GM23248 (cell line): ENCODE measurements around the gene SOCS4. TPM values are rescaled to one million over a fixed set of nuclear protein-coding genes. Genes with fewer than 3 reads are reported as not detected.
A peak's percentile ranks its signal among the peaks of the same experiment; 100 is the strongest.

Source experiments
- DNase-seq: peaks from one replicate; pipeline ENCODE4 v3.0.0-alpha.2; 2015
- H2AFZ ChIP-seq: fragments of 200-600 bp; sonication (generic); 2 replicates; pipeline ENCODE4 v1.6.1; 2016; ENCODE audit warnings: antibody characterized with exemption
- H3F3A ChIP-seq: fragments of 200-600 bp; sonication (generic); 2 replicates; pipeline ENCODE4 v1.6.1; 2016; ENCODE audit warnings: mild to moderate bottlenecking, antibody characterized with exemption, mixed run types; ENCODE audit not compliant: insufficient read depth
- H3K27ac ChIP-seq: fragments of 200-600 bp; sonication (generic); 2 replicates; pipeline ENCODE4 v1.5.1; 2016; ENCODE audit warnings: mild to moderate bottlenecking
- H3K27me3 ChIP-seq: fragments of 200-600 bp; sonication (generic); replicated peaks from 2 replicates; pipeline ENCODE4 v1.6.1; 2016; ENCODE audit warnings: mild to moderate bottlenecking; ENCODE audit not compliant: insufficient read depth
- H3K36me3 ChIP-seq: fragments of 200-600 bp; sonication (generic); 2 replicates; pipeline ENCODE4 v1.6.1; 2016; ENCODE audit warnings: low read depth, mild to moderate bottlenecking
- H3K4me1 ChIP-seq: fragments of 200-600 bp; sonication (generic); 2 replicates; pipeline ENCODE4 v1.6.1; 2016; ENCODE audit warnings: mild to moderate bottlenecking; ENCODE audit not compliant: insufficient read depth
- H3K4me2 ChIP-seq: fragments of 200-600 bp; sonication (generic); one replicate; pipeline ENCODE4 v1.6.1; 2016; ENCODE audit warnings: mild to moderate bottlenecking; ENCODE audit not compliant: unreplicated experiment
- H3K4me3 ChIP-seq: fragments of 200-600 bp; sonication (generic); 2 replicates; pipeline ENCODE4 v1.5.1; 2016; ENCODE audit warnings: mild to moderate bottlenecking
- H3K79me2 ChIP-seq: fragments of 200-600 bp; sonication (generic); 2 replicates; pipeline ENCODE4 v1.6.1; 2016; ENCODE audit warnings: mild to moderate bottlenecking; ENCODE audit not compliant: insufficient read depth
- H3K9ac ChIP-seq: fragments of 200-600 bp; sonication (generic); 2 replicates; pipeline ENCODE4 v1.6.1; 2016; ENCODE audit warnings: mild to moderate bottlenecking
- H3K9me2 ChIP-seq: fragments of 200-600 bp; sonication (generic); 2 replicates; pipeline ENCODE4 v1.6.1; 2016; ENCODE audit warnings: mixed run types, mild to moderate bottlenecking, moderate library complexity; ENCODE audit not compliant: insufficient read depth
- H3K9me3 ChIP-seq: fragments of 200-600 bp; sonication (generic); one replicate; pipeline ENCODE4 v1.6.1; 2017; ENCODE audit warnings: low read depth
- H4K20me1 ChIP-seq: fragments of 200-600 bp; sonication (generic); 2 replicates; pipeline ENCODE4 v1.6.0; 2016; ENCODE audit not compliant: insufficient read depth
- EZH2 ChIP-seq: fragments of 200-600 bp; sonication (generic); IDR thresholded peaks from 2 replicates; pipeline ENCODE4 v1.6.1; 2018; ENCODE audit warnings: antibody characterized with exemption, mild to moderate bottlenecking; ENCODE audit not compliant: insufficient read depth, poor library complexity, severe bottlenecking
- EZH2phosphoT487 ChIP-seq: fragments of 200-600 bp; sonication (generic); IDR thresholded peaks from 2 replicates; pipeline ENCODE4 v1.6.1; 2018; ENCODE audit warnings: antibody characterized with exemption, moderate library complexity, mild to moderate bottlenecking, low read depth; ENCODE audit not compliant: insufficient read depth
- WGBS, 2 experiments: methylation state at CpG; one replicate each; pipeline ENCODE4 v1.1.6; 2015 to 2017; ENCODE audit warnings: low lambda C conversion rate in 2 of 2, low coverage in 1 of 2; ENCODE audit errors: missing lambda C conversion rate in 2 of 2; 5-methylcytosine and 5-hydroxymethylcytosine counted together
- in situ Hi-C: fragments of 300-500 bp; cut with MboI; formaldehyde crosslinking; loops from 2 replicates; pipeline ENCODE4 v1.15.0; 2020
- polyA plus RNA-seq: library from polyadenylated mRNA; unstranded; fragments of >200 nt; fragmentation: Nextera tagmentation; extraction: Ambion mirVana; gene quantifications from 2 replicates; pipeline ENCODE4 v1.2.1, GENCODE V29; 2016
- total RNA-seq: library from RNA; depleted of rRNA; stranded (reverse); fragments of >200 nt; shearing (Covaris generic); gene quantifications from 2 replicates; pipeline ENCODE4 v1.2.3, GENCODE V29; 2014

Gene SOCS4
- total and polyA plus RNA-seq, 2 experiments from 2014 or later: 7.7 to 15.7 TPM

DNA sequence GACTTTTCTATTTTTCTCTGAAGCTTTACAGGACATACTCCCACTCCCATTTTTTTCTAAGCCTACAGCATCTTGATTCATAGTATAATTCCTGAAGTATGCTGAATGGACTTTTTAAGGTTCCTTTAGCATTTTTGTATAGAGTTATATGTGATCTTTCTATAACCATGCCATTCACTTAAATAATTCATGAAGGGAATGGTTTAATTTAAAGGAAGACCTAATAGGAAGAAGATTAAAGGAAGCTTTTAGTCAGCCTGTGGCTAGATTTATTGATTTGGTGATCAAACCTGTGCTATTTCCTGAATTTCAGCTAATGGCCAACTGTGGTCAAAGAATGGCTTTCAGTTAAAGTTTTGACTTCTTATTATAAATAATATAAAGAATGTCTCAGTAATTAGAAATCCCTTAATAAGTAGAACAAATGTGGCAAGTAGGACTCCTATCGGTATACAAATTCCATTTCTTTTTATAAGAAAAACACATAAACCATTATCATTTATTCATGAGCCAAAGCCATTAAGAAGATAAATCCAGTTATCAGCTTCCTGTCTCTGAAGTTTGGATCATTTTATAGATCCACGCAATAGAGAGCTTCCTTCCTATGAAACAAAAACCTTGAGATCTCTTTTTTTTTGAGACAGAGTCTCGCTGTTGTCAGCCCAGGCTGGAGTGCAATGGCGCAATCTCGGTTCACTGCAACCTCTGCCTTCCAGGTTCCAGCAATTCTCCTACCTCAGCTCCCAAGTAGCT lies 20.4 kb downstream of the SOCS4 start:
- Histone ChIP-seq H2AFZ (no peak overlapping the region), H3K4me1 (no peaks in the 10 kb centered on the region), H4K20me1 (no peaks in the 10 kb centered on the region), H3K9me3 (no peaks in the 10 kb centered on the region), H3K9me2 (no peaks in the 10 kb centered on the region), H3F3A (peaks cover 21% of the 10 kb centered on the region), H3K36me3 (peaks cover 26% of the 10 kb centered on the region; the same call in 1 of the 2 replicates), H3K79me2 (peaks cover 9% of the 10 kb centered on the region), H3K4me3 (no peak overlapping the region), H3K27me3 (no peaks in the 10 kb centered on the region), H3K27ac (no peak overlapping the region), H3K4me2 (no peak overlapping the region), H3K9ac (no peak overlapping the region)
- in situ Hi-C loops: no loop called here
- TF ChIP-seq EZH2: no peak
- no peak for TF ChIP-seq EZH2phosphoT487
- 96 to 97% methylated on average over 5 of the region's 5 CpGs for WGBS, 2 experiments
- DNase-seq: no peak

DNA sequence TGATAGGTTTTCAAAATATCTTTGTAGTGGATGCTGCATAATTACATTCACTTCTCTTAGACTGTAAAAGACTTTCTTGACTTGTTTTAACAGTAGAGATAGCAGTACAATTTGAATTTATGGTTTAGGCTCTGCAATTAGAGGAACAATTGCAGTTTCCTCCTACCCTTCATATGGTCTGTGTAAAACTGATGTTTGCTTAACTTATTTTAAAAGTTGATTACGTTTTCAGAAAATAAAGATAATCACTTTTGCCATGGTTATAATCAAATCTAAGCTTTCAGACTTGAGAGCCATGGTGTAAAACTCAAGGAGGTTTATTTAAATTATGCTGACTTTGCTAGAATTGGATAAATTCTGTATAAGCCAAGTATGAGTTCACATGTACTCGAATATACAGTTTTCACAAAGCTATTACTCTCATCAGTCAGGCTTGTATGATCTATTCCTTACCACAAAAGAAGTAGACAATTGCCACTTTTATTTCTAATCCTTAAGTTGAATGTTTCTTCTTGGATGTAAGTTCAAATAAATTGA lies 21.9 kb downstream of the SOCS4 start:
- in situ Hi-C loops: no loop called here
- H2AFZ ChIP-seq: no peak overlapping the region
- no peaks in the 10 kb centered on the region for H3K9me3 ChIP-seq
- H3K4me1 ChIP-seq: peaks cover 12% of the 10 kb centered on the region
- H4K20me1 ChIP-seq: no peaks in the 10 kb centered on the region
- H3K9me2 ChIP-seq: no peaks in the 10 kb centered on the region
- H3K4me2 ChIP-seq: no peak overlapping the region
- no peak overlapping the region for H3K9ac ChIP-seq
- H3K27ac ChIP-seq: no peak overlapping the region
- peaks cover 15% of the 10 kb centered on the region for H3K36me3 ChIP-seq
- H3K4me3 ChIP-seq: no peak overlapping the region
- no peak for TF ChIP-seq EZH2
- no peak for TF ChIP-seq EZH2phosphoT487
- peaks cover 19% of the 10 kb centered on the region for H3K79me2 ChIP-seq
- 92 to 94% methylated on average over 2 of the region's 2 CpGs for WGBS, 2 experiments
- H3K27me3 ChIP-seq: no peaks in the 10 kb centered on the region
- no peak for DNase-seq
- peaks cover 30% of the 10 kb centered on the region for H3F3A ChIP-seq

DNA sequence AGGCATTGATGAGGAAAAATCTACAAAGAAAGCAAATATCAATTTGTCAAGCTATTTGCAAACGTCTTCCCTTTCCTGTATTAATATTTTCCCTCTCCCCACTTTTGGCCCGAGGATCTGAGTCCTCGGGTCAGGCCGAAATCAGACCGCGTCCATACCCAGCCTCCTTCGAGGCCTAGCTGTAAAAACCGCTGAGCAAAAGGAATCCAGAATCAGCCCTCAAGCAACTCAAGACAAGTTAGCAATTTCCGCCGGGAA lies 24.1 kb downstream of the SOCS4 start:
- Histone ChIP-seq H2AFZ (peak overlapping the region; percentile 81), H3K36me3 (peaks cover 11% of the 10 kb centered on the region; the same call in 1 of the 2 replicates), H3K9ac (peak overlapping the region; percentile 99), H3K9me2 (no peaks in the 10 kb centered on the region), H3K27me3 (no peaks in the 10 kb centered on the region), H3K79me2 (peaks cover 41% of the 10 kb centered on the region), H3K27ac (peak overlapping the region; percentile 97), H3K4me1 (peaks cover 18% of the 10 kb centered on the region), H3K4me3 (peak overlapping the region; percentile 90), H3K9me3 (no peaks in the 10 kb centered on the region), H4K20me1 (peaks cover 10% of the 10 kb centered on the region), H3F3A (peaks cover 30% of the 10 kb centered on the region), H3K4me2 (peak overlapping the region; percentile 81)
- TF ChIP-seq EZH2 (no peak), EZH2phosphoT487 (no peak)
- in situ Hi-C loops: no loop called here
- 1 to 4% methylated on average over 10 of the region's 10 CpGs for WGBS, 2 experiments
- no peak for DNase-seq

DNA sequence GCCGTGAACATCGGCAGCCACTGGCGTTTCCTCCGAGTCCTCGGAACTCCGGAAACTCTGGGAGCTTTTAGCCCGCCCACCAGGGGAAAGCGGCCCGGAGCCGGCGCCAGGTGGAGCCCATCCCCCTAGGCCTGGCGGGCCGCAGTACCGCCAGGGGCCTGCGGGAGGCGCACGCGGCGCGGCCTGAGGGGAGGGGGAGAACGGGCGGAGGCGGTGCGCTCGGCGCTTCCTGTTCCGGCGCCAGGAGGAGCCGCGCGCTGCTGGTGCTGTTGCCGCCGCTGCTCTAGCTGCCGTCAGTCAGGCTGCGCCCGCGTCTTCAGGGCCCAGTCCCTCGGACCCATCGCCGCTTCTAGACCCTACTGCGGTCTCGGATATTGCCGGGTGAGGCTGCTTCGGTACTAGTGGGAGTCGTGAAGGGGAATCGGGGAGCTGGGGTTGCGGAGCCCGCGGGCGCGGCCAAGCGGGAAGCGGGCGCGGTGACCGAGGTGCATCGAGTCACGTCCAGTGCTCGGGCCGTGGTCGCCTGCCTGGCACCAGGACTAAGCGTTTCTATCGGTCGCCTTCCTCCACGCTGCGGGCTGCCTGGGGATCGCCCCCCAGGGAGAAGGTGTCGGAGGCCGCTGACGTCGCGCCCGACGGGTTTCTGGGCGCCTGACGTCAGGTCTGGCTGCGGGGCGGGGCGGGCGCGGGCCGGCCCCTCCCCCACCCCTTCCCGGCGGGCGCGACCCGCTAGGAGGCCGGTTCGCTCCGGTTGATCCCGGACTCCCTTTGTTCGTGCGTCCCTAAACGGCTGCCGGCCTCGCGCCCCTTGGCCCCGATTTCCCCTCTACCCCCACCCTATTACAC lies 24.6 kb downstream of the SOCS4 start, which contains the start of gene MAPK1IP1L:
TSS of gene MAPK1IP1L (plus strand) at position 225 of the 846 bp plus-strand sequence. CDS start 10,037 bp downstream, outside the sequence.
- Histone ChIP-seq H3K4me2 (peak within 1 kb of the TSS; percentile 100), H3F3A (peaks cover 30% of the 10 kb centered on the region), H3K9me3 (no peaks in the 10 kb centered on the region), H3K27me3 (no peaks in the 10 kb centered on the region), H3K9ac (peak within 1 kb of the TSS; percentile 99), H3K36me3 (peaks cover 11% of the 10 kb centered on the region; the same call in 1 of the 2 replicates), H3K4me1 (peaks cover 18% of the 10 kb centered on the region), H4K20me1 (peaks cover 10% of the 10 kb centered on the region), H3K4me3 (peak within 1 kb of the TSS; percentile 90), H3K79me2 (peaks cover 46% of the 10 kb centered on the region), H2AFZ (peak within 1 kb of the TSS; percentile 81), H3K27ac (peak within 1 kb of the TSS; percentile 97), H3K9me2 (no peaks in the 10 kb centered on the region)
- WGBS, 2 experiments: 1% methylated on average over 48 to 70 of the region's 98 CpGs
- in situ Hi-C loops: no loop called here
- TF ChIP-seq EZH2phosphoT487 (no peak), EZH2 (no peak)
- DNase-seq: peak; percentile 96
